GM19043 (cell line): ENCODE results near the gene ARID1B.
A peak's percentile ranks its signal among the peaks of the same experiment; 100 is the strongest.

Source experiments
- ATAC-seq: cut with Tn5 transposase; IDR thresholded peaks from one replicate; pipeline ENCODE4 v1.9.1; 2021; ENCODE audit warnings: low read depth; ENCODE audit not compliant: unreplicated experiment

ARID1B gene

DNA sequence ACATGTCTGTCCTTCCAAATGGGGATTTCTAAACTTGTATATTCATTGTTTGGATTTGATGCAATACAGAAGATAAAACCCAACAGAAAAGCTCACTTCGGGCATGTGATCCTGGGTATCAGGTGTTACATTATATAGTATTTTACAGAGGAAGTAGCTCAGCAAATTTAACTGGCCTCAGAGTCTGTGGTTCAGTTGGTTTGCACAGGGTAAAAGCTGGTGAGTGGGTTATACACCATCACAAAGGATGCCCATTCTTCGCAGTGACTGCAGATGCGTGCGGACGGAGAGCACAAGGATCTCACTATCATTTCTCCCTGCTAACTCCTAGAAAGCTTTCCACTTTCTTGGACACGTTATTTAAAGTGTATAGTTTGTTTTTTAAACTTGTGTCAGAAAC lies 309.5 kb downstream of the ARID1B start:
- ATAC-seq = no peak

DNA sequence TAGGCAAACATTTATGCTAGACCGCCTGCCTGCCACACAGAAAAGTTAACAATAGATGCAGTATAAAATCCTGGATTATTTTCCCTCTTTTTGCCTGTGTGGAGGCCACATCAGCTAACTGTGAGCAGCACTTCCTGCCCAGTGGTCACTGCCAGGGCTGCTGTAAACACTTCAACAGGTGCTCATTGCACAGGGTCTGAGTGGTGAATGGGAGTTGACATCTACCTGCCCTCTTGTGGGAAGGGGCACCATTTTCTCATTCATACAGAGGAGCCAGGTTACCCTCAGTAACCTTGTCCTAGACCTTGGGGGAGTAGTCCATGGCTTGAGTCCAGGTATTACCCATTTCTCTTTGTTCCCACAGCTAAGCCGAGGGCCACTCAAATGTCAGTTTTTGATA lies 310.8 kb downstream of the ARID1B start:
- ATAC-seq = no peak

DNA sequence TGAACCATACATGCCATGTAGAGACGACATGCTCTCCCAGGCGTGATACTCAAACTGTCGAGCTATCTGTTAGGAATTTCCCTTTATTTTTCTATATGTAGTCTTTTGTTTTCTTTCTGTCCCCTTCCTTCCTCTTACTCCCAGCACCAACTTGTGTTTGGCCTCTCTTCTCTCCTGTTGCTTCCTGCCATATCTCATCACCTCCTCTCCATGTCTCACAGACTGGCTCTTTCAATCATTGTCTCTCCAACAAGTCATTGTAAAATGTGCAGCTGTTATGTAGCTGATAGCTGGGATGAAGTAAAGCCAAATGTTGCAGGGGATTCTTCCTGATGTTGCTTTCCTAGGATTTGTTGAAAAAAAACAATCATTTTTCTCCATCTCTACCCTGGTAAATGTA lies 311.7 kb downstream of the ARID1B start:
- ATAC-seq = no peak

DNA sequence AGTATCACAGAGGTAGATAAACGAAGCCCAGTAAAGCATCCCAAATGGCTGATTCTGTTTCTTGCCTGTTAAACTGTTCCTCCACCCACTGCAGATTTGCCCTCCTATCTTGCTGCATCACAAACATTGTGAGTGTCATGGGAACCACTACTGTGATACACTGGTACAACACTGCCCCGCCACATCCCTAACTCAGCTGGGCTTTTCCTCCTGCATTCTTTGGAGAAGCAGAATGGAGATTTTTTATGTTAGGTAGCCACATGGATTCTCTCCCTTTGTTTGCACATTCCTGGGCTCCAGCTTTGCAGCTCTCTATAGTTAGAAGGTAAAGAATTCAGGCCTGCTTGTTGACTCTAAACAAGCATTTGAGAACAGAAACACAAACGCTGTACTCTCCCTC lies 312.1 kb downstream of the ARID1B start:
- ATAC-seq = no peak

DNA sequence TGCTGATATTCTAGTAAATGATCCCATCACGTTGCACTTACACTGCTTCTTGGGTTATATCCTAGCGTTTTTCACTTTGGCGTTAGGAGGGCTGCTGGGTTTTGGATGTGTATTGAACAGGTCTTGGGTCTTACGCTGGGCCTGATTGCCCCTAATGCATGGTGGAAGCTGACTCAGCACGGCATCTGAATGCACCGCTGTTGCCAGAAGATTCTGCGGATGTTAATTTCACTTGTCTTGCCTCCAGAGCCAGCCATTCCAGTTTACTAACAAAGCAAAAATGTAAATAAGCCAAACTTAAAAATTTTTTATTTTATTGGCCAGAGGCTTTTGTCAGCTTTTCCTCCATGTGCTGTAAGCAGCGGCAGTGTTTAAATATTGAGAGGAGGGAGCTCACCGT lies 312.7 kb downstream of the ARID1B start:
- ATAC-seq = no peak

DNA sequence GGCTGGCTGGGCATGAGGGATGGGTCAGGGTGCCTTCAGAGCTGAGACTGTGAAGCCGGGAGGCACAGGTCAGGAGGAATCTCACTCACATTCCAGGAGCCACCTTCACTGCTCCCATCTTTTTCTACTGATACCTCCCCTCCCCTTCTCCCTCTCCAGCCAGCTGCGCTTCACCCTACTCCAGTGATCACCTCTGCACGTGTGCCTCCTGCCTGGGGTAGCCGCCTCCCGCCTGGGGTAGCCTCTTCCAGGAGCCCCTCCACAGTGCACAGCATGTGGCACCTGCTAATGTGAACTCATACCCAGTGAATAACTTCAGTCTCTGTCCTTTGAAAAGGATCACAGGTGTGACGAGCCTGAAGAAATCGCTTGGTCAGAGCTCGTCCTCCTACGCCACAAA lies 313.6 kb downstream of the ARID1B start:
- ATAC-seq = no peak

DNA sequence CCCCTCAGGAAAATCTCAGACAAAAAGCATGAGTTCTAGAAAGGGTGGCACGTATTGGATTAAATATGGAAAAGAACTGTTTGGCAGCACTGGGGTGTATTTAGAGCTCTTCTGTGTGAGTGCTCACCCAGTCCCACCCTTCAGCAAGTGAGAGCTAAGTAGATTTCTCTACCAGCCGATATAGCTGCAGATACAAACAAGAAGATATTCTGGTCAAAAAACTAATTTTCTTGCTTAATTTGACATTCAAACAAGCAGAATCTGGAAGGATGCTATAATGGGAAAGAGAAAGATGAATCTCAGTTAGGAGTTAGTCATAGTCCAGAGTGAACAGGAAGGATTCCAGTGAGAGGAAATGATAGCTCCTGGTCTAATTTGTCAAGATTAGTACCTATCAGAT lies 314.1 kb downstream of the ARID1B start:
- ATAC-seq = no peak

DNA sequence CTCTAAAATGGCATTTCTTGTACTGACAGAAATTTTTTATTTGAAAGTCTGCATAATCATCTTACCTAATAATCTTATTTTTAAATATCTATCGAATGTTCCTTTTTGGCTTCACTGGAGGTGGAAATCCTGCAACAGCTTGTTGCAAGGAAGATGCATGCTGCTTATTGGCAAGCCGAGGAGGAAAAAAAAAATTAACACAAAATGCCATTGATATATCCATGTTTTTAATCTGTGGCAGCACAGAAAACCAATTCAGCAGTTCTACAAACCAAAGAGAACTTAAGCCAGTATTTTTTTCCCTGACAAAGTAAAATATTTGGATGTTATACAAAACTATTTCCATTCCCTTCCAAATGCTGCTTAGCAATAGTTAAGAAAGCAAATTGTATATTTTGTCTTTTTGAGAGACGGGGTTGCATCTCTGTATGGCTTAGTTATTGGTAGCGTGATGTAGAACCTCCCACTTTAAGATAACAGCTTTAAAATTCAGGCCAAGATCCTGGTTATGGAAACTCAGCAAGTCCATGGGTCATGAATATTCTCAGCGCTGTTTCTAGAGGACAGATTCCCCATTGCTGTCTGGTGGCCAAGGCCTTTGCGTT lies 314.8 kb downstream of the ARID1B start:
- no peak for ATAC-seq

DNA sequence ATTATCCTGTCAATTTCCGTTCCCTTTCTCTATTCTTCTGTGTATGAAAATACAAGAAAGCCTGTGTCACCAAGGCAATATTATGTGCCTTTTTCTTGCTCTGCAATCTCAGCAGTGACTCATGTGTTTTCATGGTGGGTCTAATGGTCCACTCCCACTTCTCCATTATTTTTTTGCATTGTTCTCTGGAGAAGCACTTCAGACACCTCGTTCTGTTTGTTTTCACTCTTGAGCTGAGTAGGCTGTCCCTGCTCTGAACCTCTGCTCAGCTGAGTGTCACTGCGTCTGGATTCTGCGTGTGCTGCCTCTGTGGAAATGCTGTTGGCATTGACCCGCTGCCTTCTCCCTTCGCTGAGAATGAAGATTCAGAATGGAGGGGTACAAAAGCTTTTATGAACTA lies 315.6 kb downstream of the ARID1B start:
- no peak for ATAC-seq

DNA sequence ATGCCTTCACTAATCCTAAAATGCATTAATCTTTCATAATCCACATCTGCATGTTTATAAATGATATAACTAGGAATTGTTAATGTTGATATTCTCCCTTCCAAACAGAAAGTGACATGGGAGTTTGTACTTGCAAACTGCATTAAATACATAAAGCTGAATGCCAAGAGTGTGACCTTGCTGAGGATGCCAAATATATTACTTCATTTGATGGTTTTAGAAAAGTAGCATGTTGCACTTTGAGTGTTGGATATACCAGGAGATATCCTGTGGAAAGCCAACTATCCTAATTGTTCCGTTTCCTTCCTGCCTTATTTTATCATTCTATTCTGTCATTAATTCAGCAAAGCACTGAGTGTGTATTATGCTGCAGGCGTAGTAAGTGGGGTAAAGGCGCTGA lies 316.4 kb downstream of the ARID1B start:
- no peak for ATAC-seq

DNA sequence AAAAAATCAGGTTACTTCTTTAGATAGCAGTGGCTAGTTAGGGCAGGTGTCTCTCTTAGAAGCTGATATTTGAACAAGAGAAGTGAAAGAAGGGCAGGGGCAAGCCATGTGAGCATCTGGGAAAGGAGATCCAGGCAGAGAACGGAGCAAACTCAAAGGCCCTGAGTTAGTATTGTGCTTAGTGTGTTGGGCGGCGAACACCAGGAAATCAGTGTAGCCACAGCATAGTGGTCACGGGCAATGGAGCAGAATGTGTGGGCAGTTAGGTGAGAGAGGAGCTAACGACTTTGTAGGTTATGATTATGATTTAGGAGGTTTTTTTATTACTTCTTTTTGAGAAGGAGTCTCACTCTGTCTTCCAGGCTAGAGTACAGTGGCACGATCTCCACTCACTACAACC lies 316.9 kb downstream of the ARID1B start:
- ATAC-seq = peak; percentile 68

DNA sequence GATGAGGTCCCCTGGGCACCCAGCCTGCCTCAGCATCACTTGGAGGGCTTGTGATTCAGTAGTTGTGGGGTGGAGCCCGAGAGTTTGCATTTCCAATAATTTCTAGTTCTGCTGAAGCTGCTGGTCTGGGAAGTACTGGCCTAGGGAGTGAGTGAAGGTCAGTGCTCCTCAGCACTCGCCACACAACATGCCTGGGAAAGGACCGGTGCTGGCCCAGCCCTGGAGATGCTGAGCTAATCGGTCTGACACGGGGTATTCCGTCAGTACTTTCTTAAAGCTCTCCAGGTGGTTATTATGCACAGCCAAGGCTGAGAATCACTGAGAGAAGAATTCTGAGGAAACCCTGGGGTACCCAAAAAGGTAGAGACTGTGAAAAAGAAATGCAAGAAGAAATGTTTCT lies 317.9 kb downstream of the ARID1B start:
- ATAC-seq = no peak

DNA sequence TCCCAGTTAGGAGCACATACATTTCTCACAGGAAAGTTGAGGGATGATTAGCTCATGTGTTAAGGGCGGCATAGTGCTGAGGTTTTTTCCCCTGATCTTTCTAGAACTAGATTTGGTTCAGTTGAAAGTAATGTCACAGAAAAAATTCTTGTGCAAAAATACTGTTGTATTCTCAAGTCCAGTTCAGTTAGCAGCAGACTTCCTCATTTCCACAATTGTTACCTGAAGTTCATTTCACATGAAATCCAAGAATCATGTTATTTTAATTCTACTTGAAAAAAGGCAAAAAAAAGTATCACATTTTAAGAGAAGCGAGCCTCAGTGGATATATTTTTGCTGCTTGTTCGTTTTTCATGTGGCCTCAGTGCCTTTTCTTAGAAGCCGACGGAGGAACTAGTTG lies 318.4 kb downstream of the ARID1B start:
- ATAC-seq = no peak

DNA sequence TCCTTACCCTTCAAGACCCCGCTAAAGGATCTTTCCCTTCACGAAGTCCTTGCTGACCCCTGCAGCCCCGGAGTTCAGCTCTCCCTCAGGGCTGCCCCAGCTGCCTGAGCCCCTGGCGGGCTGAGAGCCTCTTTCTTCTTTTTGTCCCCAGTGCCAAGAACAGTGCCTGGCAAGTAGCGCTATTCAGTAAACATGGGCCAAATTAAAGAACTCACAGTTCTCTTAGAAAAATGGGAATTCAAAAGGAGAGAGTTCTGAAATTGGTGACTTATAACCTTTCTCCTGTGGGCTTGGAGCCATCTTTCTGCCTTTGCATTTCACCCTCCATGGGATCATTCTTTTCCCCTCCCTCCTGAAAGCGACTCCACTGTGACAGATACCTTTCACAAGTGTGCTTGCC lies 318.9 kb downstream of the ARID1B start:
- no peak for ATAC-seq

DNA sequence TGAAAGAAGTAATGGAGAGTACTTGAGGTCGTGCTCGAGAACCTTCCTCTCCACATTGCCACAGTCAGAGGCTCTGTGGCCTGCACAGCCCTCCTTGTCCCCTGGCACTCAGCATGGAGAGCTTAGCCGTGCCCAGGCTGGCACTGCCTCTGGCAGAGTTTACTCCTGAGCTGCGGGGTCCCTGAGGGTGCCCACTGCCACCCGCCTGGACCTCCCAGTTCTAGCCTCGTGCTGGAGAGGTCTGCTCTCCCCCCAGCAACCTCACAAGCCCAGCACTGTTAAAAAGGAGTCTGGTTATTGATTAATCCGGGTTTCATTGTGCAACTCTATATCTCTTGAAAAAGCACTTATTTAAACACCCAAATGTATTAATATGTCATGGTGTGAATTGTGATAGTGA lies 319.3 kb downstream of the ARID1B start:
- ATAC-seq = no peak

DNA sequence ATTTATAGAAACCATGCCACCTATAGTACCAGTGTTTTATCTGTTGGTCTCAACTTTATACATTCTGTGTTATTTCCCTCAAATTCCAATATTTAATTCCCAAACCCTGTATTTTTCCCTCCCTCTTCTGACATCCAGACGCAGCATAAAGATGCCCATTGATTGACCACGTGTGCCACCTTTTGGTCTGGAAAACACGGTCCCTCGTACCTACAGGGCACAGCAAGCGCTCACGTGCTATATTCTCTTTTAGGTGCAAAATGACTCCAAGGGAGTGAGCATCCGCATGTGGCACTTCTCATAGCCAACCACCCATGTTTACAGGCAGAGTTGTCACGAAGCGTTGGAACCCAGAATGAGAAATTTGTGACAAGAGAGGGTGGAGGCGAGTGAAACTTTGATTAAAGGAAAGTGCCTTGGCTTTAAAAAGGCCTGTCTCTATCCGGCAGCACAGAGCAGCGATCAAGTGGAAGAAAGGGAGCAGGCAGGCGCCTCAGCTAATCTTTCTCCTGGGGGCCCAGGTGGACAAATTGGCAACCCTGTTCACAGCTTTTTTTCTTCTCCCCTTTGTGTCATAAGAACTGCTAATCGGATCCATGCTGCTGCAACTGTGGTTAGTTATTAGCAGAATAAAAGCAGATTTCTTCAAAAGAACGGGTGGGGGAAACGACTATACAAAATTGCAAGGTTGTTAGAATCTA lies 320.2 kb downstream of the ARID1B start:
- ATAC-seq = no peak

DNA sequence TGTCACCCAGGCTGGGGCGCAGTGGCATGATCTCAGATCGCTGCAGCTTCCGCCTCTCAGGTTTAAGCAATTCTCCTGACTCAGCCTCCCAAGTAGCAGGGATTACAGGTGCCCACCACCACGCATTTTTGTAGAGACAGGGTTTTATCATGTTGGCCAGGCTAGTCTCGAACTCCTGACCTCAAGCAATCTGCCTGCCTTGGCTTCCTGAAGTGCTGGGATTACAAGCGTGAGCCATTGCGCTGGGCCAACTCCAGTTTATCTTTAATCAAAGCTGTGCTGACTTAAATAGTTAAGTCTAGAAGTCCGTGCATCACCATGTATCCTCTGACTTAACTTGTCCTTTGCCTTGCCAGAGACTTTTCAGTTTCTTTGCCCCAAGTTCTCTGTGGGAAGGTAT lies 321.8 kb downstream of the ARID1B start:
- ATAC-seq = no peak

DNA sequence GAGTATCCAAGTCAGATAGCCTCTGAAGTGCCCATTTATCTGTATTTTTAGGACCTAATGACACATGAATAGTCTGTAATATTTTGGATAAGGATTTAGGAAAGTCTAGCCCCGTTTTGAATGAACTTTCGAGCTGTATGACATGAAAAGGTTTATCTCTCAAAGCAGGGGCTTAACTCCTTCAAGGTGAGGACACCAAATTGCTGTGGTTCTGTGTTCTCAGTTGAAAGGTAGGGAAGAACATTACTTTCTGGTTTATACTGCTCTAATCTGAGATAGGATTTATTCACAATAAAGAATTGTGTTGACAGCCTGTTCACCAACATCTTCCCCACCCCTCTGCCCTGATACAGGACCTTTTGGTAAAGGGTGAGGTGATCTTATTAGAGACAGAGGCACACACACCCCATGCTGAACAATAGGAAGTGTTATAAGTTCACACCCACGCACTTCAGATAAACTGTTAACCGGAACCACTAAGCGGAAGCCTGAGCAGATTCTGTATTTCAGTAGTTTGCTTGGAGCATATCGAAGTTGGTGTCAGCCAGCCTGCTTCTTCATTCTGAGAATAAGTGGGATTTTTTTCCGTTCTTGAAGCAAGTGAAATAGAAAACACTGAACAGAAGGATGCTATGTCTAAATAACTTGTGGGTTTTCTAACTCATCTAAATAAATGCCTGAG lies 322.9 kb downstream of the ARID1B start:
- ATAC-seq = peak; percentile 98

DNA sequence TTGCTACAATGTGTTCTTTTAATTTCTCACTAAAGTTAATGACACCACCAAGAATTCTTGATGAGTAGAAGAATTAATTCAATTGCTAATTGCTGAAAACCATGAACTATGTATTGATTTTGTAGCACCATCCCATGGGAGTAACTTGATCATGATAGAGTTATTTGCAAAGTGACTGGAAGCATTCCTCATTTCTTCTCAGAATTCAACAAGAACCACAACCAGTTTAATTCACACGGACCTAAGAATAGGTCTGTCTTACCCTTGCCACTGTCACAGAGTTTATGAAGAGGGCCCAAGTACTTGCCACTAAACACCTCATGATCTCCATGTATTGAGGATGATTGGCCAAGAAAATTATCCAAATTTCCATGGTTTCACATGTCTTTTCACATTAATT lies 324.0 kb downstream of the ARID1B start:
- no peak for ATAC-seq

DNA sequence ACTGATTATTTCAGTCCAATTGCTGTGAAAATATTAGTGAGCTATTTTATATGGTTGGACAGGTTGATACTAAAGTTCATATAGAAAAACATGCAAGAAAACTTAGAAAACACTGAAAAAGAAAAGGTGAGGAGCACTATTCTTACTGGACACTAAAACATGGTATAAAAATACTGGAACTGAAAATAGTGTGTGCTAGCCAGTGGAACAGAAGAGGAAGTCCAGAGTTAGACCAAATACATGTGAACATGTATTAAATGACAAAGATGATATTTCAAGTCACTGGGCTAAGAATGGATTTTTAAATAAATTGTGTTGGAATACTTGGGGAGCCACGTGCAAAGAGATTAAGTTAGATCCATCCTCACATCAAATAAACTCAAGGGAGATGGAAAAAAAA lies 327.6 kb downstream of the ARID1B start:
- no peak for ATAC-seq

DNA sequence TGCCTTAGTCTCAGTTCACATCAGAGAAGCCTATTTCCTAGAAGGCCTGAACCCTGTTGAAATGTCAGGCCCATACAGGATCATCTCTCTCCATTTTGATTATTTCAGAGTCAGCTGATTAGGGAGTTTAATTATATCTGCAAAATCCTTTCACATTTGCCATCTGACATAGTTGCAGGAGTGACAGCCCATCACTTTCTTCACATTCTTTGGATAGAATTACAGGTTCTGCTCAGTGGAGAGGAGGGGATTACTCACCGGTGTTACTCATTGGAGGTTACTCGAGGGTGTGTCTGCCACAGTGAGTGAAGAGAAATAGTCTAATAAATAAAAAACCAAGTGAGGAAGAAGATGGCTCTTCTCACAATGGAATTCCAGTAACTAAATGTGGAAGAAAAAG lies 329.3 kb downstream of the ARID1B start:
- ATAC-seq = no peak

DNA sequence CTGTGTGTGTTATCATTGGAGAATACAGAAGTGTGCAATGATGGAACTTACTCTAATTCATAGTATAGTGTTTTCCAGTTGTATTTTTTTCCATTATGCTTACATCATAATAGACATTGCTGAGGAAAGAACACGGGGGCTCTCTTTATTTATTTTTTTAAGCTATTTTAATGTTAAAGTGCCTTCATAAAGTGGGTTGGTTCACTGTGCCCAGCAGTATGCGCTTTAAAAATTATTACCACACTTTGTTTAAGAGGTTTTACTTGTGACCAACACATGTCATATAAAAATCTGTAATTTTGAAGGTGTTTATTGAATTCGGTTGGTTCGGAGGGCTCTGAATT lies 330.4 kb downstream of the ARID1B start:
- ATAC-seq = no peak
